C4-2B (cell line): ENCODE data around the gene GBGT1.

Source experiments
- ZFX ChIP-seq: fragments of 450-650 bp; IDR thresholded peaks from 2 replicates; pipeline ENCODE4 v1.6.1; 2017
- TF ChIP-seq, protein P1 (sequence below): fragments of 450-650 bp; conservative IDR thresholded peaks from 2 replicates; pipeline ENCODE4 v1.5.1; 2017; ENCODE audit warnings: mild to moderate bottlenecking

DNA sequence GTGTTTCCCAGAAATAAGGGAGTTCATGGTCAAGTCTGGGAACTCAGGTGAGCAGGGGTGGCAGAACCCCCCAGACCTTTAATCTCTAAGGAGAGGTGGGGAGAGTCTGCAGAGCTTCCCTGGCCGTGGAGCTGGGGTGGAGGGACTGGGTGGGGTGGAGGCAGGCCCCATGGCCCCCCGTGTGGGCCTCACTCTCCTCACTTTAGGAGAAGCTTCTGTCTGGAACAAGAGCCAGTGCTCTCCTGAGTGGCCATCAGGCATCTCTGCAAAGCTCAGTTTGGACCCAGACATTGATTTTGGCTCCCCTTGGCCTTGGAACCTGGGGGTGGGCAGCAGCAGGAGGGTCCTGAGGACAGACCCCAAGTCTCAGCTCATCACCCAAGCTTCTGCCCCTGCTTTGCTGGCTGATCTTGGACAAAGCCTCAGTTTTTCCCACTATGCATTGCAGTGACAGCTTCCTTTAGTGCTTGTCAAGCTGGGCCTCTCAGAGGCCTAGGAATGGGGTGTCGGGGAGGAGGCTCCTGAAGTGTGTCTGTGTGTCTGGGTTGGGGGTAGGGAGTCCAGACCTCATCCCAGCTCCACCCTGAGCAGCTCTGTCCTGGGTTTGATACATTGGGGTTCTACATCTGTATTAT, 3.5 kb upstream of the GBGT1 start:
- TF ChIP-seq, protein P1, sequence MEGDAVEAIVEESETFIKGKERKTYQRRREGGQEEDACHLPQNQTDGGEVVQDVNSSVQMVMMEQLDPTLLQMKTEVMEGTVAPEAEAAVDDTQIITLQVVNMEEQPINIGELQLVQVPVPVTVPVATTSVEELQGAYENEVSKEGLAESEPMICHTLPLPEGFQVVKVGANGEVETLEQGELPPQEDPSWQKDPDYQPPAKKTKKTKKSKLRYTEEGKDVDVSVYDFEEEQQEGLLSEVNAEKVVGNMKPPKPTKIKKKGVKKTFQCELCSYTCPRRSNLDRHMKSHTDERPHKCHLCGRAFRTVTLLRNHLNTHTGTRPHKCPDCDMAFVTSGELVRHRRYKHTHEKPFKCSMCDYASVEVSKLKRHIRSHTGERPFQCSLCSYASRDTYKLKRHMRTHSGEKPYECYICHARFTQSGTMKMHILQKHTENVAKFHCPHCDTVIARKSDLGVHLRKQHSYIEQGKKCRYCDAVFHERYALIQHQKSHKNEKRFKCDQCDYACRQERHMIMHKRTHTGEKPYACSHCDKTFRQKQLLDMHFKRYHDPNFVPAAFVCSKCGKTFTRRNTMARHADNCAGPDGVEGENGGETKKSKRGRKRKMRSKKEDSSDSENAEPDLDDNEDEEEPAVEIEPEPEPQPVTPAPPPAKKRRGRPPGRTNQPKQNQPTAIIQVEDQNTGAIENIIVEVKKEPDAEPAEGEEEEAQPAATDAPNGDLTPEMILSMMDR = no peak
- TF ChIP-seq ZFX = no peak
